NCI-H446 (cell line): Measurements from ENCODE around the gene TFCP2.
"Not testable (repeated sequence)": the region's sequence is repeated elsewhere in the genome, so short reads cannot be mapped to it uniquely, and the experiment has no call there.

Source experiments
- DNase-seq, 2 experiments: peaks; one replicate each; lab custom pipeline; 2025; lab: John Stamatoyannopoulos, UW

The TFCP2 gene

DNA sequence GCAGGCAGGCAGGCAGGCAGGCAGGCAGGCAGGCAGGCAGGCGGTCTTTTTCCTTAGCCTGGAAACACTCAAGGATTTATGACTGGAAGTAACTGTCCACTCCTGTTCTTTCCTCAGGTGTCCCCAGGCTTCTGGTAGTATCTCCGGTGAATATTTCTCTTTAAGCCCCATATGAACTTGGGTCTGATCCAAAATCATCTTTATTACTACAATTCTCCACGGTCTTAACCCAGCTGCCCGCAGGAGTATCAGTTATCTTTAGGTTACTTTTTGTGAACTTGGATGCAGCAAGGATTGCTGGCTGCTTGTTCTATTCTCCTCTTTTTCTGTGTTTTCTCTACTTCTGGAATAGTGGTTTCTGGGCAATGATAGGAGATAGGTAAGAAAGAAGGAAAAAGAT, 92.8 kb downstream of the TFCP2 start:
- DNase-seq: no peak

DNA sequence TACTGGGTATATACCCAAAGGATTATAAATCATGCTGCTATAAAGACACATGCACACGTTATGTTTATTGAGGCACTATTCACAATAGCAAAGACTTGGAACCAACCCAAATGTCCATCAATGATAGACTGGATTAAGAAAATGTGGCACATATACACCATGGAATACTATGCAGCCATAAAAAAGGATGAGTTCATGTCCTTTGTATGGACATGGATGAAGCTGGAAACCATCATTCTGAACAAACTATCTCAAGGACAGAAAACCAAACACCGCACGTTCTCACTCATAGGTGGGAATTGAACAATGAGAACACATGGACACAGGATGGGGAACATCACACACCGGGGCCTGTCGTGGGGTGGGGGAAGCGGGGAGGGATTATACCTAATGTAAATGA, 94.1 kb downstream of the TFCP2 start:
- not testable (repeated sequence) for DNase-seq

DNA sequence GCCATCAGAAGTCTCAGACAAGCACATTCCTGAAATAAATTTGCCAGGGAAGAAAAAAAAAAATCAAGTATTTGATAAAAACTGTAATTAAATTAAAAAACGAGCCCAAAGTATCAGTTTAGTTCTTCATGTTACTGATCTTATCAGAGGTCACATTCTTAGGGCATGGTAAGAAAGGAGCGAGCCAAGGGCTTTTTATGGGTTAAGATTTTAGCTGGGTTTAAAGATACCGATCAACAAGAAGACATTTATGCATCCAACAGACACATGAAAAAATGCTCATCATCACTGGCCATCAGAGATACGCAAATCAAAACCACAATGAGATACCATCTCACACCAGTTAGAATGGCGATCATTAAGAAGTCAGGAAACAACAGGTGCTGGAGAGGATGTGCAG, 94.6 kb downstream of the TFCP2 start:
- DNase-seq: not testable (repeated sequence)

- no peak for DNase-seq
Measured at GRCh38 chr12:51077930-51078329, 95.0 kb downstream of the TFCP2 start.

DNA sequence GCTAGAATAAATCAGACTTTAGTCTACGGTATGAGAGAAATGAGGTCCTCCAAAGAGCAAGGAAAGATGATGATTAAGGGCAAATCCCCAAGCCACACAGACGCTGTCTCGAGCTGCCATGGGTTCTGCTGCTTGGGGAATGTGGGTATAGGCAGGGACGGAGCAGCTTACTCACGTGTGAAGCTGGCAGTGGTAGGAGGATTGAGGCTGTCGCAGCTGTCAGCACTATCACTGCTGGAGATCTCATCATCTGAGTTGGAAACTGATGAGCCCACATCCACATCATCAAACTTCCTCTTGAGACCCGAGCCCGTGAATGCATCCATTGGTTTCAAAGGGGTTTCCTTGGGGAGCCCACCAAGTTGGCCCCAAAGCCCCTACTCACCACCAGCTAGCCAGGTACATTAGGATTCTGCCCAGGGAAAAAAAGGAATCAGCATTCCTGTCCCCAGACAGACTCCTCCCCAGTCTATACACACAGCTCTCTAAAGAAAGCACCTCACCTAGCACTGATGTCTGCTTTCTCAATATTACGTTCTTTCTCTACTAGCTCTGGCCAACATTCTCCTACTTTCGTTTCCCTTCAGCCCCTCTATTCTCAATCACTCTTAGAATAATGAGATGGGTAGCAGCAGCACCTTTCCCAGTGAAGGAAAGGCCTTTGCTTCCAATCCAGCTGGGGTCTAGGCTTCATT, 96.6 kb downstream of the TFCP2 start:
- no peak for DNase-seq

GRCh38 chr12:51075390-51075789, 97.5 kb downstream of the TFCP2 start:
- DNase-seq: no peak

DNA sequence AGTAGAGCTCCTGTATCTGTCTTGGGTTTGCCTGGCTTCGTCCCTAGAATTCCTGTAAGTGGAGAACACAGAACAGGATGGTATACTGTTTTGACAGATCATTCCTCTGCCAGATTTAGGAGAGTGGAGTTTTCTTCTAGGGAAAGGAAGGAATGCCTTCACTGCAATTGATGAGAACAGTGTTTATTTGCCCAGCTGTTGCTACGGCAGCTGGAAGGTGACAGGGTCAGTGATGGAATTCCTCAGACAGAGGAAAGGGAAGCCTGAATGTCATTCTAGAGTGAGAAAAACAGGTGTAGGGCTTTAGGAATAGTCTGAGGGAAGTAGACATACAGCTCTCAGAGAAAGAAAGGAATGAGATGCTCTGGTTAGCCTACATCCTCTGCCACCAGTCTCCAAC, 101.3 kb downstream of the TFCP2 start:
- DNase-seq: no peak

DNA sequence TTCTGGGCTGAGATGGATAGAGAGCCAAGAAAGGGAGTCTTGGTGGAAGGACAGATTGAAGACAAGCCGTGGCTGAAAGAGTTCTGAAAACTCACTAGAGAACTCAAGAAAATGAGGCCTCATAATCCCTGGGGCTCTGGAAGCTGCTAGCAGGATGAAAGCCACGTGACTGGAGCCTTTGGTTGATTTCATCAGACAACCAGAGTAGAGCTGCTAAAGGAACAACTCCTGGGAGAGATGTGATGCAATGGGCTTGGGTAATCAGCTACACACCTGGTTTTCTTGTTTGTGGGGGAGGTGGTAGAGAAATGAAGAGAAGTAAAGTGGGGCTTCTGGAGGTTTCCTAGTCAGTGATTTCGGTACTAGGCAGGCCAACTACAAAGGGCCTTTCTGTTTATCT, 102.9 kb downstream of the TFCP2 start:
- no peak for DNase-seq

GRCh38 chr12:51067771-51068170, 105.2 kb downstream of the TFCP2 start:
- no peak for DNase-seq

GRCh38 chr12:51067229-51067628, 105.7 kb downstream of the TFCP2 start:
- no peak for DNase-seq

GRCh38 chr12:51065530-51065929, 107.4 kb downstream of the TFCP2 start:
- DNase-seq: no peak

DNA sequence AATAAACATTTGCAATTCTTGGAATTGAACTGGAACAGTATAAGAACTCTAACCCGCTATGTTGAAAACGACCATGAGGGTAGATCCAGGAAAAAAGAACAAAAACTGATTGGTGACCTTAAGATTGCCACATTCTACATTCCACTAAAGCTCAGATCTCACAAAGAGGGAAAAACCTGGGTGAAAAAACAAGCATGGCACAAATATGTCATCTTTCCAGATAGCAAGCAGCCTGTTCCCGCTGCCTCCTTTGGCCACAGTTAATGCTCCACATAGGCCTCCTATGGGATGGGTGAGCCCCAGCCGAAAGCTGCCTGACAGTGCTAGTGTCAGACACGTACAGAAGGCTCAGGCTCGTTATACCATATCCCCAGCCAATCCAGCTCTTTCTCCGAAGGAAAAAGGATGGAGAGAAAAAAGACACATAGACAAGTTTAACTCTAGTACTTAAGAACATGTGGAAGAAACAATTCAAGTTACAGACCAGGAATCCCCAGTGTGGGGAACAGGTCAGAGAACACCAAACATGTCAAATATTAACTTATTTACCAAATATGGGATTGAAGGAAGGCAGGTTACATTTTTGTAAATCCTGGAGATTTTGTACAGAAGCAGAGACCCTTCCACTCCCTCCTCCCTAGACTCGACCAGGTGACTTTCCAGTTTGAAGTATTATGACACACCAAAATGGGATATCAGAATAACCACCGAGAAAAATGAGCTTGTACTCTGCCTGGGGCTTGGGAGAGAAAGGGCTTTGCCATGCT, 110.1 kb downstream of the TFCP2 start:
- no peak for DNase-seq

GRCh38 chr12:51059086-51059485, 113.8 kb downstream of the TFCP2 start:
- no peak for DNase-seq

- DNase-seq: no peak
Measured at GRCh38 chr12:51056242-51056641, 116.7 kb downstream of the TFCP2 start.

- no peak for DNase-seq
Measured at GRCh38 chr12:51055060-51055459, 117.9 kb downstream of the TFCP2 start.

DNA sequence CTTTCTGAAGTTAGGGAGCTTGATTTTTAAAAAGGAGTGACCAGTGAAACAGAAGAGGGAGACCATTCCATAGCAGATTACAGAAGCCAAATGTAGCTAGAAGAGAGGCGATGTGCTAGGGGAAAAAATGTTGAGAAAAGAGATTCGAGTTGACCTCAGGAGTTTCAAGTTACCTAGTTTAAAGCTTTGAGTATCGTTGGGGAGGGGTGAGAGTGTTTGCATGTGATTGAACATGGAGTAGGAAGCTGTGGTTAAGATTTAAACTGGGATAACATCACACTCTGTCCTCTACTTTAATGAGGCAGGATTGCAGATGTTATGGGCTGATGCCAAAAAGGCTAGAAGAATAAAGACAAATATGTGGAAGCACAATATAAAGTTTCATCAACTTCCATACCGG, 121.1 kb downstream of the TFCP2 start:
- DNase-seq: no peak

DNA sequence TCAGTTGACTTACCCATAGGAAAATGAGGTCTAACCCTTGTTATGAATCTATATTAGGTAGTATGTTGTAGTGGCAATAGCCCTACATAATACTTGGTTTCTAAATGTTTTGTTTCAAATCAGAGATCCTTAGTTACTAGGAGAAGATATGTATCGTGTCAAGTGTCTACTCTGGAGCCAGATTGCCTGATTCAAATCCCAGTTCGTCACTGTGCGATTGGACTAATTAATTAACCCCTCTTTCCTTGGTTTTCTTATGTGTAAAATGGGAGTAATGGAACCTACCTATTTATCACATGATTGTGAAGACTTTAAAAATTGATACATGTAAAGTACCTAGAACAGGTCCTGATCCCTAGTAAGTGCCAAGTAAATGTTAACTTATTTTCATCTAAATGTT, 123.4 kb downstream of the TFCP2 start:
- no peak for DNase-seq

DNA sequence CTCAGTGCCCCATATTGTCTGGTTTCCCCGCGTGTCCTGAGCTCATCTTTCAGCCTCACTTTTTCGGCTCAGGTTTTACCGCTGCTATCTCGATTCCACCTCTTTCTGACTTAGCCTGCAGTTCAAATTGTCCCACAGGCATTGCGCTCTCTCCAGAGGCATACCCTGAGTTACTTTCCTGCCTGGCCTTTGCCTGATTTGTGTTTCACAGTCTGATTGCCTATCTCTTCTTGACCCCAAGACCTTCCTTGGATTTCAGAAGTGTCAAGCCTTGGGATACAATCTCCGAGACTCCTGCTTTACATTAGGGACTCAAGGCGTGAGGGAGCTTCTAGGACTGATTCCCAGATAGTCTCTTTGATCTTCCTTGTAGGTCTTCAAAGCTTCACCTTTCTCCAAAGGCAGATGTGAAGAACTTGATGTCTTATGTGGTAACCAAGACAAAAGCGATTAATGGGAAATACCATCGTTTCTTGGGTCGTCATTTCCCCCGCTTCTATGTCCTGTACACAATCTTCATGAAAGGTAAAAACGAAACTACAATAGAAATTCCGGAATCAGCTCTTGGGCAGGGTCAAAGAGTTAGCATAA, 124.2 kb downstream of the TFCP2 start:
- DNase-seq: no peak

- peak; percentile 91 to 97 for DNase-seq
Measured at GRCh38 chr12:51047655-51048540, 125.0 kb downstream of the TFCP2 start, which contains the start of gene LETMD1. LETMD1 (plus strand) TSS chr12:51048327; CDS start chr12:51048357, 30 bp downstream.
